ENCODE measurements around the gene OR2A14.
"Not testable (repeated sequence)": the region's sequence is repeated elsewhere in the genome, so short reads cannot be mapped to it uniquely, and the experiment has no call there.

The OR2A14 gene

GRCh38 chr7:144122876-144123275 lies at the start of gene OR2A14:
Gene OR2A14, plus strand, starts transcription at chr7:144123176. Its CDS starts 5,937 bp downstream, at chr7:144129113.
- DNase-seq (ENCODE audit: extremely low spot score, insufficient read length, low read depth) = no peak
- no peak for FAIRE-seq

DNA sequence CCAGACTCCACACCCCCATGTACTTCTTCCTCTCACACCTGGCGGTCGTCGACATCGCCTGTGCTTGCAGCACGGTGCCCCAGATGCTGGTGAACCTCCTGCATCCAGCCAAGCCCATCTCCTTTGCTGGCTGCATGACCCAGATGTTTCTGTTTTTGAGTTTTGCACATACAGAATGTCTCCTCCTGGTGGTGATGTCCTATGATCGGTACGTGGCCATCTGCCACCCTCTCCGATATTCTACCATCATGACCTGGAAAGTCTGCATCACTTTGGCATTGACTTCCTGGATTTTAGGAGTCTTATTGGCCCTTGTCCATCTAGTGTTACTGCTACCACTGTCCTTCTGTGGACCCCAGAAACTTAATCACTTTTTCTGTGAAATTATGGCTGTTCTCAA lies 48.6 kb upstream of the OR2A14 start:
- DNase-seq (ENCODE audit: extremely low spot score, insufficient read length, low read depth) = no peak
- FAIRE-seq = no peak

DNA sequence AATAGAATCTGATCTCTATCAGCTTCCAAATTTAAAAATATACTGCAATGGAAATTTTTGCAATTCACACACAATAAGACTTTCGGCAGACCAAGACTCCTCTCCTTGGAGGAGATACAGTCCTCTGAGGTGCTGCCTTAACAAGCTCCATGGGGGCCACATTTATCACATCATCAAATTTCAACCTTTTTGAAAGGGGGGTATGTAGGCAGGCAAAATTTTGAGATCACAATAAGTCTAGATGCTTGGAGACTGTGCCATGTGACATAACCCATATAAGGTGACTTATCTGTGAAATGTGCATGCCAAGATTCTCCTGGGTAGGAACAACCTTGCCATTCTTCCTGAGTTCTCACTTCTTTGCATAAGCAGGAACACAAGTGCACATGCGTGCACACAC lies 37.0 kb upstream of the OR2A14 start, which contains the start of gene OR2A12:
TSS of gene OR2A12 (plus strand) at position 301 of the 400 bp plus-strand sequence. CDS start 8,830 bp downstream, outside the sequence.
- FAIRE-seq (no peak), DNase-seq (ENCODE audit: extremely low spot score, insufficient read length, low read depth) (no peak)

DNA sequence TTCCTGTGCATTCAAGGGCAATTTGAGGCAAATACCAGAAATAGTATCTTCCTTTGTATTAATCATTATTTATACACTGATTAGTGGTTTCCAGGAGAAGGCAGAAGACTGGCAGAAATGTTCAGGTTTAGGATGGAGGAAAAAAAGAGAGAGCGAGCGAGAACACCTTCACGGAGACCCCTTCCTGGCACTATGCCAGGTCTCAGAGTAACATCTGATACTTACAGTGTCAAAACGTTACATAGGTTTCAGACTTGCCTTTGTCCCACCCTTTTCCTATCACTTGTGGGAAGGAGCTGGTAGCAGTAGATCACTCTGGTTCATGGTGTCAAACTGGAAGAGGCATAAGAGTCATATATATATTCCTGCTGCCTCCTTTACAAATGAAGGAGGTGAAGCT lies 36.2 kb upstream of the OR2A14 start:
- FAIRE-seq (no peak), DNase-seq (ENCODE audit: extremely low spot score, insufficient read length, low read depth) (no peak)

GRCh38 chr7:144087230-144087629 lies 35.7 kb upstream of the OR2A14 start:
- no peak for DNase-seq (ENCODE audit: extremely low spot score, insufficient read length, low read depth)
- FAIRE-seq = no peak

GRCh38 chr7:144090667-144091066 lies 32.3 kb upstream of the OR2A14 start:
- FAIRE-seq = no peak

GRCh38 chr7:144098776-144099175 lies 24.2 kb upstream of the OR2A14 start:
- FAIRE-seq = no peak
- DNase-seq (ENCODE audit: extremely low spot score, insufficient read length, low read depth) = no peak

More at GRCh38 chr7:144090667-144091066, 32.3 kb upstream of the OR2A14 start:
- DNase-seq (ENCODE audit: extremely low spot score, insufficient read length, low read depth) = no peak

- no peak for FAIRE-seq
Observed at GRCh38 chr7:144100607-144101006, 22.4 kb upstream of the OR2A14 start.

DNA sequence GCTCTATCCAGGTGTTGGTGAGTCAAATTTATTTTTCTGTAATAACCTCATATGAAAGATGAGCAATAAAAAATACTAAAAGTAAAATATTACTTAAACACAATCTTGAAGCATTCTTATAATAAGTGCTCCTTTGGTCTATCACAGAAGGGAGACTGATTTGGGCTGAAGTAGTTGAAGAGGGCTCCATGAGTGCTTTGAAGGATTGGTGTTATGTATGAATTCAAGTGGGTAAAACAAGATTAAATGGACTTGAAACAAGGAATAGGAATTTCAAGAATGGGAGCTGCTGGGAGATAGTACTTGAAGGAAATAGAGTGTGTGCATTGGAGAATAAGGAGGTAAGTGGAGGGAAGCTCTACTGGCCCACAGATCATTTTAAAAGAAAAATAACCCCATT lies 20.9 kb upstream of the OR2A14 start:
- FAIRE-seq (no peak), DNase-seq (ENCODE audit: extremely low spot score, insufficient read length, low read depth) (no peak)

More at GRCh38 chr7:144100607-144101006, 22.4 kb upstream of the OR2A14 start:
- no peak for DNase-seq (ENCODE audit: extremely low spot score, insufficient read length, low read depth)

- no peak for DNase-seq (ENCODE audit: extremely low spot score, insufficient read length, low read depth)
- FAIRE-seq = no peak
Observed at GRCh38 chr7:144105211-144105610, 17.8 kb upstream of the OR2A14 start.

- DNase-seq (ENCODE audit: extremely low spot score, insufficient read length, low read depth) (no peak), FAIRE-seq (no peak)
Observed at GRCh38 chr7:144109283-144109682, 13.7 kb upstream of the OR2A14 start, which contains the start of gene OR2A2. Gene OR2A2, plus strand, starts transcription at chr7:144109583. Its CDS starts 0 bp downstream, at chr7:144109583.

GRCh38 chr7:144110272-144110671 lies 12.7 kb upstream of the OR2A14 start:
- FAIRE-seq = no peak

GRCh38 chr7:144113651-144114050 lies 9.3 kb upstream of the OR2A14 start:
- FAIRE-seq (no peak), DNase-seq (ENCODE audit: extremely low spot score, insufficient read length, low read depth) (no peak)

More at GRCh38 chr7:144110272-144110671, 12.7 kb upstream of the OR2A14 start:
- DNase-seq (ENCODE audit: extremely low spot score, insufficient read length, low read depth) = no peak

DNA sequence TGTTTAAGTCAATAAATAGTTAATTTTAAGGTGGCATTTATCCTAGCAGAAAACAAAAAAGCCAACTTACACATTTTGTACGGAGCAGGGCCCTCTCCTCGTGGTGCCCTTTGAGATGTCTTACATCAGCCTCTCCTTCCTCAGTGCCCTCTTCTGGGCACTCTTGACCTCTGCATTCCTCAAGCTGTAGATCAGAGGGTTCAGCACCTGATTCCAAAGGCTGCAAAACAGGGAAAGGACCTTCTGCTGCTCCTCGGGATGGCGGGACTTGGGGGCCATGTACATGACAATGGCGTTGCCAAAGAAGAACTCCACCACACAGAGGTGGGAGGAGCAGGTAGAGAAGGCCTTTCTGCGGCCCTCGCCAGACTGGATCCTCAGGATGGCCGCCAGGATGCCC lies 4.6 kb upstream of the OR2A14 start:
- FAIRE-seq (no peak), DNase-seq (ENCODE audit: extremely low spot score, insufficient read length, low read depth) (no peak)

- DNase-seq (ENCODE audit: extremely low spot score, insufficient read length, low read depth) = peak; percentile 57
- peak; percentile 85 for FAIRE-seq
Observed at GRCh38 chr7:144127714-144128334, 4.8 kb downstream of the OR2A14 start.

DNA sequence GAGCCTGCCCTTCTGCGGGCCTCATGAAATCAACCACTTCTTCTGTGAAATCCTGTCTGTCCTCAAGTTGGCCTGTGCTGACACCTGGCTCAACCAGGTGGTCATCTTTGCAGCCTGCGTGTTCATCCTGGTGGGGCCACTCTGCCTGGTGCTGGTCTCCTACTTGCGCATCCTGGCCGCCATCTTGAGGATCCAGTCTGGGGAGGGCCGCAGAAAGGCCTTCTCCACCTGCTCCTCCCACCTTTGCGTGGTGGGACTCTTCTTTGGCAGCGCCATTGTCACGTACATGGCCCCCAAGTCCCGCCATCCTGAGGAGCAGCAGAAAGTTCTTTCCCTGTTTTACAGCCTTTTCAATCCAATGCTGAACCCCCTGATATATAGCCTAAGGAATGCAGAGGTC lies 6.6 kb downstream of the OR2A14 start:
- not testable (repeated sequence) for FAIRE-seq; DNase-seq (ENCODE audit: extremely low spot score, insufficient read length, low read depth)

GRCh38 chr7:144130730-144131129 lies 7.8 kb downstream of the OR2A14 start:
- DNase-seq (ENCODE audit: extremely low spot score, insufficient read length, low read depth) = no peak
- no peak for FAIRE-seq

- no peak for FAIRE-seq
- no peak for DNase-seq (ENCODE audit: extremely low spot score, insufficient read length, low read depth)
Observed at GRCh38 chr7:144132262-144132661, 9.3 kb downstream of the OR2A14 start.

- FAIRE-seq = no peak
- no peak for DNase-seq (ENCODE audit: extremely low spot score, insufficient read length, low read depth)
Observed at GRCh38 chr7:144133307-144133706, 10.3 kb downstream of the OR2A14 start.

DNA sequence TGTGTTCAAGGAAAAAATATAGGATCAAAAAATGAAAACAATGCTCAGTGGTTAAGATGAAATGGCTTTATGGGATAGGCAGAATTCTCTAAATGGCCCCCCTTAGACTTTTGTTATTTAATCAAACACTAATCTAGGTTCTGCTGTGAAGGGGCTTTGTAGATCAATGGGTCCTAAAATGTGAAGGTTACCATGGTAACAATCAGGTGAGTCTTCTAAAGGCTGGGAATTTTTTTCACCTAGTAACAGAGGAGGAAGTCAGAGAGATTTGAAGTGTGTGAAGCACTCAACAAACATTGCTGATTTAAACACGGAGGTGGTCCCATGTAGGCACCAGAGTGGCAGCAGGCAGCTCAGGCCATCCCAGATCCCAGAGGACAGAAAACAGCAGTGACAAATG lies 11.1 kb downstream of the OR2A14 start:
- DNase-seq (ENCODE audit: extremely low spot score, insufficient read length, low read depth) = no peak
- FAIRE-seq = no peak

- DNase-seq (ENCODE audit: extremely low spot score, insufficient read length, low read depth) (no peak), FAIRE-seq (no peak)
Observed at GRCh38 chr7:144137501-144137900, 14.5 kb downstream of the OR2A14 start.

- no peak for FAIRE-seq
- DNase-seq (ENCODE audit: extremely low spot score, insufficient read length, low read depth) = no peak
Observed at GRCh38 chr7:144142187-144142586, 19.2 kb downstream of the OR2A14 start.
